A549 (cell line): ENCODE data around the gene SLC2A6. TPM values are rescaled to one million over a fixed set of nuclear protein-coding genes. Genes with fewer than 3 reads are reported as not detected.

Source experiments
- ATAC-seq, 2 experiments: fragments of 200-7000 bp in 1 of 2; fragments of >200 bp in 1 of 2; cut with Nextera tagmentation in 1 of 2; cut with Tn5 transposase in 1 of 2; 3 replicates each; pipeline versions ENCODE4 v1.8.0 to v1.9.1; 2018 to 2020; ENCODE audit warnings: mild to moderate bottlenecking in 1 of 2, moderate library complexity in 1 of 2
- CTCF ChIA-PET: fragments of 300-600 bp; sonication (Branson Sonifier 250); formaldehyde crosslinking; extraction: SDS; loops from one replicate; lab custom pipeline; 2021; ENCODE audit warnings: antibody characterized with exemption, inconsistent platforms; lab: Yijun Ruan, JAX
- POLR2A ChIA-PET: fragments of 350-600 bp; formaldehyde crosslinking; extraction: SDS; loops from one replicate; lab custom pipeline; 2021; ENCODE audit warnings: antibody characterized with exemption, inconsistent platforms; lab: Yijun Ruan, JAX
- DNase-seq, 2 experiments: peaks; one replicate each; pipeline versions ENCODE4 v3.0.0 to v3.0.0-alpha.2; 2011 to 2016; ENCODE audit warnings: low read depth in 1 of 2, low spot score in 1 of 2
- FAIRE-seq: peaks from 2 replicates; lab custom pipeline; 2011; peaks lifted over from hg19 to GRCh38; lab: Jason Lieb, UNC
- H3K27ac ChIP-seq, 2 experiments: fragments of >200 bp; sonication (Bioruptor Twin); formaldehyde crosslinking; 3 replicates each; pipeline ENCODE4 v1.5.1; 2016 to 2017
- H3K4me1 ChIP-seq: fragments of >200 bp; sonication (Bioruptor Twin); formaldehyde crosslinking; 3 replicates; pipeline ENCODE4 v1.6.1; 2016
- H3K4me2 ChIP-seq: fragments of >200 bp; sonication (Bioruptor Twin); formaldehyde crosslinking; 3 replicates; pipeline ENCODE4 v1.6.1; 2016
- H3K4me3 ChIP-seq: fragments of >200 bp; sonication (Bioruptor Twin); formaldehyde crosslinking; 3 replicates; pipeline ENCODE4 v1.5.1; 2016
- H3K9me3 ChIP-seq: fragments of >200 bp; sonication (Bioruptor Twin); formaldehyde crosslinking; 3 replicates; pipeline ENCODE4 v1.6.1; 2016
- BHLHE40 ChIP-seq: IDR thresholded peaks from 2 replicates; pipeline ENCODE4 v1.6.1; 2012; ENCODE audit warnings: low read depth, low read length, inconsistent platforms
- CHD2 ChIP-seq: fragments of 150-350 bp; IDR thresholded peaks from 2 replicates; pipeline ENCODE4 v1.6.1; 2014; ENCODE audit warnings: low read length; ENCODE audit not compliant: partially characterized antibody
- E2F6 ChIP-seq: IDR thresholded peaks from 2 replicates; pipeline ENCODE4 v1.6.1; 2012; ENCODE audit warnings: low read depth, borderline replicate concordance
- EHMT2 ChIP-seq: fragments of 200-600 bp; sonication (generic); IDR thresholded peaks from 2 replicates; pipeline ENCODE4 v1.6.1; 2016; ENCODE audit warnings: antibody characterized with exemption, low read depth, mild to moderate bottlenecking, moderate library complexity
- ESRRA ChIP-seq: fragments of 150-350 bp; IDR thresholded peaks from 2 replicates; pipeline ENCODE4 v1.6.1; 2014; ENCODE audit warnings: mild to moderate bottlenecking, low read length, borderline replicate concordance
- FOXS1 ChIP-seq: fragments of 250-450 bp; sonication (Bioruptor Pico); IDR thresholded peaks from 2 replicates; pipeline ENCODE4 v1.5.0; 2020; ENCODE audit warnings: mild to moderate bottlenecking, moderate library complexity
- HDAC2 ChIP-seq: fragments of 200-600 bp; sonication (generic); IDR thresholded peaks from 2 replicates; pipeline ENCODE4 v1.6.1; 2016
- HOXA7 ChIP-seq: fragments of 250-450 bp; sonication (Bioruptor Pico); IDR thresholded peaks from 2 replicates; pipeline ENCODE4 v1.5.0; 2020; ENCODE audit warnings: mild to moderate bottlenecking, moderate library complexity
- HOXB13 ChIP-seq: fragments of 250-450 bp; sonication (Bioruptor Pico); IDR thresholded peaks from 2 replicates; pipeline ENCODE4 v1.5.0; 2020; ENCODE audit warnings: low read depth, mild to moderate bottlenecking, moderate library complexity
- HOXB5 ChIP-seq: fragments of 250-450 bp; sonication (Bioruptor Pico); IDR thresholded peaks from 2 replicates; pipeline ENCODE4 v1.5.0; 2020; ENCODE audit warnings: mild to moderate bottlenecking, moderate library complexity
- KDM1A ChIP-seq: fragments of 200-600 bp; sonication (generic); IDR thresholded peaks from 2 replicates; pipeline ENCODE4 v1.6.1; 2016; ENCODE audit warnings: low read depth, mild to moderate bottlenecking
- NR3C1 ChIP-seq: fragments of >200 bp; sonication (Bioruptor Twin); formaldehyde crosslinking; IDR thresholded peaks from 3 replicates; pipeline ENCODE4 v1.6.1; 2017
- PBX3 ChIP-seq: IDR thresholded peaks from 2 replicates; pipeline ENCODE4 v1.6.1; 2012
- POLR2A ChIP-seq: IDR thresholded peaks from 2 replicates; pipeline ENCODE4 v1.6.1; 2012; ENCODE audit warnings: mild to moderate bottlenecking, low read length
- RARB ChIP-seq: fragments of 250-450 bp; sonication (Bioruptor Pico); IDR thresholded peaks from 2 replicates; pipeline ENCODE4 v1.8.0; 2021; ENCODE audit warnings: mild to moderate bottlenecking, moderate library complexity
- RCOR1 ChIP-seq: fragments of 150-350 bp; IDR thresholded peaks from 2 replicates; pipeline ENCODE4 v1.6.1; 2014; ENCODE audit warnings: antibody characterized with exemption, low read length, low read depth
- SMC3 ChIP-seq: fragments of >200 bp; sonication (Bioruptor Twin); formaldehyde crosslinking; IDR thresholded peaks from 3 replicates; pipeline ENCODE4 v1.6.1; 2018; ENCODE audit warnings: inconsistent platforms
- SREBF2 ChIP-seq: fragments of 450-650 bp; IDR thresholded peaks from 2 replicates; pipeline ENCODE4 v1.6.1; 2014; ENCODE audit warnings: mild to moderate bottlenecking, moderate library complexity
- ZC3H11A ChIP-seq: fragments of 450-650 bp; IDR thresholded peaks from 2 replicates; pipeline ENCODE4 v1.6.1; 2014; ENCODE audit warnings: antibody characterized with exemption, mild to moderate bottlenecking
- ZSCAN20 ChIP-seq: fragments of 250-450 bp; sonication (Bioruptor Pico); IDR thresholded peaks from 2 replicates; pipeline ENCODE4 v1.8.0; 2022; ENCODE audit warnings: mild to moderate bottlenecking, moderate library complexity
- WGBS: methylation state at CpG from one replicate; pipeline ENCODE4 v1.1.6; 2017; ENCODE audit errors: missing lambda C conversion rate; 5-methylcytosine and 5-hydroxymethylcytosine counted together
- polyA plus RNA-seq, 4 experiments: library from polyadenylated mRNA; depleted of rRNA in 3 of 4; stranded (reverse); fragments of >200 nt; fragmentation: RNase III in 1 of 4; extraction: RNeasy Plus Mini Kit Qiagen cat#74134 plus additional on column Dnase treatment in 1 of 4; gene quantifications; 2 replicates in 3 of 4; 3 replicates in 1 of 4; pipeline ENCODE4 v1.2.3, GENCODE V29; 2011 to 2017

SLC2A6 gene
- polyA plus RNA-seq, 2 of the 4 experiments (the other 2 are of a cell fraction), result 3.7 to 20.5 TPM

- DNase-seq (no peak), ATAC-seq (no peak), FAIRE-seq (no peak)
- Histone ChIP-seq H3K27ac (no peak overlapping the region), H3K4me1 (peaks cover 5% of the 10 kb centered on the region; the same call in 1 of the 3 replicates), H3K4me3 (no peak overlapping the region), H3K4me2 (no peak overlapping the region), H3K9me3 (no peaks in the 10 kb centered on the region)
- ChIA-PET POLR2A (no interaction called here), CTCF (interaction anchor here (0.6 to 3.5 kb wide), 5 partner anchors 11 to 352 kb away, joined by 3 to 28 read pairs (median 3); partner anchors contain the start of gene ADAMTSL2)
- no peak for TF ChIP-seq BHLHE40
- no peak for TF ChIP-seq E2F6
- no peak for TF ChIP-seq EHMT2
- TF ChIP-seq HOXA7 (CRISPR knock-in tag), result no peak
- no peak for TF ChIP-seq RARB
- 63% methylated on average over 13 of the region's 14 CpGs for whole genome bisulfite sequencing
These were observed 43.4 kb upstream of the SLC2A6 start for GRCh38 chr9:133522073-133522910.

GRCh38 chr9:133521122-133522072, 42.5 kb upstream of the SLC2A6 start:
- ATAC-seq, result no peak
- Histone ChIP-seq H3K9me3 (no peaks in the 10 kb centered on the region), H3K4me2 (no peak overlapping the region), H3K4me1 (no peaks in the 10 kb centered on the region; the same call in 2 of the 3 replicates), H3K4me3 (no peak overlapping the region), H3K27ac (no peak overlapping the region)
- TF ChIP-seq EHMT2 (no peak), HOXB5 (CRISPR knock-in tag) (no peak), SMC3 (no peak), RCOR1 (no peak), BHLHE40 (no peak), FOXS1 (CRISPR knock-in tag) (no peak), ESRRA (no peak), PBX3 (no peak), HOXB13 (CRISPR knock-in tag) (no peak)
- ChIA-PET CTCF (interaction anchor here (0.6 to 3.5 kb wide), 3 partner anchors 12 to 40 kb away, joined by 3 to 28 read pairs (median 3); partner anchors contain the start of gene ADAMTSL2), POLR2A (no interaction called here)
- no peak for DNase-seq
- FAIRE-seq, result no peak
- WGBS, result 69% methylated on average over 21 of the region's 21 CpGs

GRCh38 chr9:133520121-133520835, 41.4 kb upstream of the SLC2A6 start:
- H3K4me3 ChIP-seq, result no peak overlapping the region
- ChIA-PET CTCF (interaction anchor here (1.8 kb wide), 1 partner anchor 13 kb away, joined by 6 read pairs; no protein-coding TSS in a partner anchor), POLR2A (interaction anchor here (0.5 kb wide), 1 partner anchor 41 kb away, joined by 3 read pairs; the partner anchor contains the start of gene SLC2A6)
- no peaks in the 10 kb centered on the region for H3K4me1 ChIP-seq
- no peak for ATAC-seq
- TF ChIP-seq CHD2 (no peak), ZSCAN20 (CRISPR knock-in tag) (no peak), NR3C1 (no peak), ESRRA (no peak), SREBF2 (no peak), PBX3 (no peak), ZC3H11A (no peak), BHLHE40 (no peak), HDAC2 (no peak), KDM1A (no peak), POLR2A (no peak)
- DNase-seq, result no peak
- no peaks in the 10 kb centered on the region for H3K9me3 ChIP-seq
- no peak overlapping the region for H3K27ac ChIP-seq
- WGBS, result 53% methylated on average over 22 of the region's 24 CpGs
- FAIRE-seq, result no peak
- no peak overlapping the region for H3K4me2 ChIP-seq
